Measurements from ENCODE around the gene SLC30A4. TPM values are rescaled to one million over a fixed set of nuclear protein-coding genes. Genes with fewer than 3 reads are reported as not detected.

Gene SLC30A4
- total RNA-seq, 1 experiment from 2014 or later, result not detected

DNA sequence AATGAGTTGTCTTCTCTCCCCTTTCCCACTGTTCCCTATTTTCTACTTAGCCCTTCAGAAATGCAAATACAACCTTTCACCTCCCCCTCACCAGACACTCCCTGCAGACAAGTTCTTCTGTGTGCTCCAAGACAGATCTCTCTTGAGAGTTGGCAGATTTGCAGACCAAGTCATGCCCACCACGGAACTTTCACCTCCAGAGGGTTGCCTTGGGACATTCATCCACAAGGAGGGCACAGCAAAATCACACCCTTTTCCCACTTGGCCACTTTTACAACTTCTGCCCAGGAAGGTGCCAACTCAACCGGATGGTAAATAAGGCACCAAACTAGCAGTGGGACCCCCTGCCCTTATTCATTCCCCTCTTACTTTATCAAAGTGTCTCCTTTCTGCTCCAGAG lies 53.5 kb downstream of the SLC30A4 start:
- Histone ChIP-seq H3K27ac (ENCODE audit: insufficient read length, low read depth, low read length) (no peak overlapping the region), H3K27me3 (ENCODE audit: insufficient read depth, low read length) (peaks cover 77% of the 10 kb centered on the region)
- WGBS (ENCODE audit: extremely low coverage, insufficient read length, low lambda C conversion rate), result no CpG with 5 or more reads among the region's 2 CpGs

More for the DNA sequence above, 53.5 kb downstream of the SLC30A4 start:
- H2BK120ac ChIP-seq (ENCODE audit: low read depth, low read length, poor library complexity, severe bottlenecking), result no peak overlapping the region
- peaks cover 32% of the 10 kb centered on the region in 2 experiments for H3K4me1 Mint-ChIP-seq
- H3K4me2 ChIP-seq (ENCODE audit: insufficient read depth, insufficient read length, low read length), result no peak overlapping the region
- no peak overlapping the region for H2BK20ac ChIP-seq (ENCODE audit: low read depth, low read length, poor library complexity, severe bottlenecking)
- no peak overlapping the region for H2BK15ac ChIP-seq (ENCODE audit: low read depth, low read length)
- no peak overlapping the region for H3K18ac ChIP-seq (ENCODE audit: insufficient read length, low read depth, low read length)
- H3K4me1 ChIP-seq (ENCODE audit: insufficient read depth, low read length), result no peaks in the 10 kb centered on the region; the same call in 1 of the 2 replicates
- H3K56ac ChIP-seq (ENCODE audit: insufficient read length, low read depth, low read length), result no peak overlapping the region
- no peaks in the 10 kb centered on the region for H3K79me1 ChIP-seq (ENCODE audit: insufficient read depth, low read depth, low read length, poor library complexity, severe bottlenecking)
- no peaks in the 10 kb centered on the region for H3K79me2 ChIP-seq (ENCODE audit: insufficient read depth, low read length)
- no peak overlapping the region for H3K23ac ChIP-seq (ENCODE audit: insufficient read length, low read depth, low read length)
- no peak overlapping the region for H2BK12ac ChIP-seq (ENCODE audit: insufficient read length, low read depth, low read length)
- no peak overlapping the region; a peak in 1 of 5 replicates for H3K4me3 Mint-ChIP-seq
- no peak overlapping the region for H2AK5ac ChIP-seq (ENCODE audit: insufficient read length, low read length)
- H3K4ac ChIP-seq (ENCODE audit: low read depth, low read length), result no peak overlapping the region
- no peaks in the 10 kb centered on the region for H4K20me1 ChIP-seq (ENCODE audit: control insufficient read depth, insufficient read depth, insufficient read length)
- H3K9me3 ChIP-seq (ENCODE audit: control insufficient read depth, low read depth, low read length), result no peaks in the 10 kb centered on the region
- no peaks in the 10 kb centered on the region for H3K23me2 ChIP-seq (ENCODE audit: insufficient read length, low read depth, low read length, poor library complexity, severe bottlenecking)
- TF ChIP-seq, protein P1, sequence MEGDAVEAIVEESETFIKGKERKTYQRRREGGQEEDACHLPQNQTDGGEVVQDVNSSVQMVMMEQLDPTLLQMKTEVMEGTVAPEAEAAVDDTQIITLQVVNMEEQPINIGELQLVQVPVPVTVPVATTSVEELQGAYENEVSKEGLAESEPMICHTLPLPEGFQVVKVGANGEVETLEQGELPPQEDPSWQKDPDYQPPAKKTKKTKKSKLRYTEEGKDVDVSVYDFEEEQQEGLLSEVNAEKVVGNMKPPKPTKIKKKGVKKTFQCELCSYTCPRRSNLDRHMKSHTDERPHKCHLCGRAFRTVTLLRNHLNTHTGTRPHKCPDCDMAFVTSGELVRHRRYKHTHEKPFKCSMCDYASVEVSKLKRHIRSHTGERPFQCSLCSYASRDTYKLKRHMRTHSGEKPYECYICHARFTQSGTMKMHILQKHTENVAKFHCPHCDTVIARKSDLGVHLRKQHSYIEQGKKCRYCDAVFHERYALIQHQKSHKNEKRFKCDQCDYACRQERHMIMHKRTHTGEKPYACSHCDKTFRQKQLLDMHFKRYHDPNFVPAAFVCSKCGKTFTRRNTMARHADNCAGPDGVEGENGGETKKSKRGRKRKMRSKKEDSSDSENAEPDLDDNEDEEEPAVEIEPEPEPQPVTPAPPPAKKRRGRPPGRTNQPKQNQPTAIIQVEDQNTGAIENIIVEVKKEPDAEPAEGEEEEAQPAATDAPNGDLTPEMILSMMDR (conservative IDR thresholded peaks at IDR 0.05), result no peak
- H2BK5ac ChIP-seq (ENCODE audit: insufficient read length, low read length), result no peak overlapping the region
- H3T11ph ChIP-seq (ENCODE audit: low read length), result no peak overlapping the region
- H4K8ac ChIP-seq (replicated peaks; ENCODE audit: insufficient read length, low read depth, low read length), result no peak overlapping the region
- no peak overlapping the region for H3K9ac ChIP-seq (ENCODE audit: extremely low read depth, insufficient read length, low read length)
- H3K14ac ChIP-seq (ENCODE audit: insufficient read depth, low read length), result no peak overlapping the region
- no peak overlapping the region; a peak in 1 of 7 replicates for H3K27ac Mint-ChIP-seq
- DNase-seq, result no peak
- no peak overlapping the region for H4K91ac ChIP-seq (ENCODE audit: insufficient read length, low read depth, low read length)
- H3K27me3 Mint-ChIP-seq (ENCODE audit: low read depth), result peaks cover 100% of the 10 kb centered on the region
- no peak overlapping the region for H4K5ac ChIP-seq (ENCODE audit: insufficient read length, low read depth, low read length)
- peaks cover 0 to 3% (median 1%) of the 10 kb centered on the region in 3 experiments; a peak in 2 of 7 replicates for H3K36me3 Mint-ChIP-seq (ENCODE audit: insufficient read depth in 1 of 3, low read depth in 3 of 3)
- H3K9me3 Mint-ChIP-seq, result peaks cover 8 to 12% of the 10 kb centered on the region in 2 experiments
- H2AFZ ChIP-seq (ENCODE audit: low read length), result no peak overlapping the region

Data from H9 (cell line).